ENCODE measurements around the gene AP1G2.

Gene AP1G2

GRCh38 chr14:23567186-23568020 is at the start of gene AP1G2:
Gene AP1G2, minus strand, starts transcription at chr14:23567791. Its CDS starts 477 bp downstream, at chr14:23567314.
- TF ChIP-seq CTCF (IDR thresholded peaks at IDR 0.05) (no peak), ZFX (IDR thresholded peaks at IDR 0.05; ENCODE audit: borderline replicate concordance) (no peak)
- peak within 1 kb of the TSS; percentile 83 for H3K27ac ChIP-seq

- TF ChIP-seq CTCF (IDR thresholded peaks at IDR 0.05) (no peak), ZFX (IDR thresholded peaks at IDR 0.05; ENCODE audit: borderline replicate concordance) (no peak)
- H3K27ac ChIP-seq, result no peak overlapping the region
Observed at GRCh38 chr14:23615856-23616255, 48.3 kb upstream of the AP1G2 start.

DNA sequence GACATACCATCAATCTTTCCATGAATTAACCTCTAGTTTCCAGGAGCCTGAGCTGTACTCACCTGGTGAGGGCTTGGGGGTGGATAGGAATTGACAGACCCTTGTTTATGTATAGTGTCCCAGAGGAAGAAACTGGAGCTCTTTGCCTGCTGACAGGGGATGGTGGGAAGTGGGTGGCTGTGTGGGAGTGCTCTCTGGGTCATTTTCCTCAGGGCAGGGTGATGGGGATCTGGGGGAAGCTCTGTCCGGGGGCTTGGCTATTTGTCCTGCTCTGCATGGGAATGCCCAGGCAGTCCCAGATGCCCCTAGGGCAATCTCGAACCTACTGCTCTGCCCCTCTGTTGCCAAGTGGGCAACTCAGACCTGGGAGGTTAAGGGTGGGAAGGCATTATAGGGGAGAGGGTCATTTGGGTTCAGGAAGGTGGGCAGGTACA is 46.8 kb upstream of the AP1G2 start:
- peak overlapping the region; percentile 56 for H3K27ac ChIP-seq
- TF ChIP-seq ZFX (IDR thresholded peaks at IDR 0.05; ENCODE audit: borderline replicate concordance) (no peak), CTCF (IDR thresholded peaks at IDR 0.05) (no peak)

DNA sequence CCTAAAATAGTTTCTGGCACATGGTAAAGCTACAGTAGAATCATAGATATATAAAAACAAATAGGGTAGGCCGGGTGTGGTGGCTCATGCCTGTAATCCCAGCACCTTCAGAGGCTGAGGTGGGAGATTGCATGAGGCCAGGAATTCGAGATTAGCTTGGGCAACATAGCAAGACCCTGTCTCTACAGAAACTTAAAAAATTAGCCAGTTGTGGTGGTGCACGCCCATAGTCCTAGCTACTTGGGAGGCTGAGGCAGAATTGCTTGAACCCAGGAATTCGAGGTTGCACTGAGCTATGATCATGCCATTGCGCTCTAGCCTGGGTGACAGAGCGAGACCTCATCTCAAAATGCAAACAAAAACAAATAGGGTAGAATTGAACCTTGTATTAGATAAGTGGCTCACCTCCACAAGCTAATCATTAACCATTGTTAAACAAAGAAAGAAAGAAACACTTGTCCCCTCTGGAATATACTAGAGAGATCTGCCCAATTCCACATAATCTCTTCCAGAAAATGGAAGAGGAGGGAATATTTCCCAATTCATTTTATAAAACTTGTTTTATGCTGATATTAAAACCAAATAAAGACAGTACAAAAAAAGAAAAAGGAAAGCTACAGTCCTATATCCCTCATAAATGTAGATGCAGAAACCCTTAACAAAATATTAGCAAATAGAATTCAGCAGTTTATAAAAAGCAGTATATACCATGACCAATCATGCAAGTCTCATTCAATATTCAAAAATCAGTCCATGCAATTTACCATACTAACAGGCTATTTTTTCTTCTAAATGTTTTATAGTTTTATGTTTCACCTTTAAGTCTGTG is 45.9 kb upstream of the AP1G2 start:
- H3K27ac ChIP-seq, result peak overlapping the region; percentile 56
- TF ChIP-seq ZFX (IDR thresholded peaks at IDR 0.05; ENCODE audit: borderline replicate concordance) (no peak), CTCF (IDR thresholded peaks at IDR 0.05) (no peak)

GRCh38 chr14:23612802-23613201 is 45.2 kb upstream of the AP1G2 start:
- TF ChIP-seq CTCF (IDR thresholded peaks at IDR 0.05), result no peak
- no peak for TF ChIP-seq ZFX (IDR thresholded peaks at IDR 0.05; ENCODE audit: borderline replicate concordance)
- peak overlapping the region; percentile 56 for H3K27ac ChIP-seq

- TF ChIP-seq CTCF (IDR thresholded peaks at IDR 0.05) (no peak), ZFX (IDR thresholded peaks at IDR 0.05; ENCODE audit: borderline replicate concordance) (no peak)
- no peak overlapping the region for H3K27ac ChIP-seq
Observed at GRCh38 chr14:23612354-23612732, 44.8 kb upstream of the AP1G2 start.

Measured in 22Rv1 (cell line).